GM19238 (cell line): Measurements from ENCODE around the gene ODF4.

ENCODE experiments used
- DNase-seq: peaks from one replicate; pipeline ENCODE4 v3.0.0; 2011; ENCODE audit warnings: low spot score; ENCODE audit not compliant: insufficient read length

Gene ODF4

GRCh38 chr17:8339540-8339939, at the start of gene ODF4:
Gene ODF4, plus strand, starts transcription at chr17:8339840. Its CDS starts 212 bp downstream, at chr17:8340052.
- DNase-seq, result no peak

- no peak for DNase-seq
Measured at GRCh38 chr17:8290043-8290442, 49.6 kb upstream of the ODF4 start.

- DNase-seq, result no peak
Measured at GRCh38 chr17:8292639-8293395, 46.8 kb upstream of the ODF4 start.

GRCh38 chr17:8294361-8294760, 45.3 kb upstream of the ODF4 start:
- DNase-seq, result no peak

- DNase-seq, result no peak
Measured at GRCh38 chr17:8294814-8295316, 44.8 kb upstream of the ODF4 start.

GRCh38 chr17:8300226-8300625, 39.4 kb upstream of the ODF4 start:
- no peak for DNase-seq

- DNase-seq, result peak; percentile 76
Measured at GRCh38 chr17:8300627-8301242, 38.9 kb upstream of the ODF4 start.

GRCh38 chr17:8310601-8311123, 29.0 kb upstream of the ODF4 start:
- DNase-seq, result no peak

- no peak for DNase-seq
Measured at GRCh38 chr17:8311131-8311790, 28.4 kb upstream of the ODF4 start.

GRCh38 chr17:8312251-8312650, 27.4 kb upstream of the ODF4 start:
- DNase-seq, result no peak

GRCh38 chr17:8312726-8313600, 26.7 kb upstream of the ODF4 start:
- DNase-seq, result no peak

- no peak for DNase-seq
Measured at GRCh38 chr17:8314797-8315763, 24.6 kb upstream of the ODF4 start.

- no peak for DNase-seq
Measured at GRCh38 chr17:8315764-8316217, 23.8 kb upstream of the ODF4 start.

- DNase-seq, result no peak
Measured at GRCh38 chr17:8318010-8318935, 21.4 kb upstream of the ODF4 start.

- DNase-seq, result no peak
Measured at GRCh38 chr17:8320262-8320661, 19.4 kb upstream of the ODF4 start.

GRCh38 chr17:8320990-8321389, 18.6 kb upstream of the ODF4 start:
- DNase-seq, result no peak

- DNase-seq, result no peak
Measured at GRCh38 chr17:8322061-8322460, 17.6 kb upstream of the ODF4 start.

GRCh38 chr17:8324132-8324531, 15.5 kb upstream of the ODF4 start:
- no peak for DNase-seq

GRCh38 chr17:8324923-8325322, 14.7 kb upstream of the ODF4 start:
- no peak for DNase-seq
